ENCODE data around the gene U2AF2.

DNA sequence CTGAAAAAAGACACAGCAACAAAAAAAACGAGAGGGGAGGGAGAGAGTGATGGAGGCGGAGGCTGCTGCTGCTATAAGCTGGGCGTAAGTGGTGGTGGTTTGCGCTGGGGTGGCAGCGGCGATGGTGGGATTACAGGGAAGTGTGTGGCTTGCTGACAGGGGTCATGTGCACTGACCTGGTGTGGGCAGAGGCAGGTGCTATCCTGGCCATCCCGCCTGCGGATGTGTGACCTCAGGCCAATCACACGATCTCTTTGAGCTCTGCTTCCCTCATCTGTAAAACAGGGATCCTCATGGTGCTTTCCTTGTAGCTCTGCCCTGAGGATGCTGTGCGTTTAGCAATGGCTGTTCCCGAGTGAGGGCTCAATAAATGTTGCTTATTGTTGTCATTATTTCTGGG is 17.3 kb upstream of the U2AF2 start:
- TF ChIP-seq, protein P1, sequence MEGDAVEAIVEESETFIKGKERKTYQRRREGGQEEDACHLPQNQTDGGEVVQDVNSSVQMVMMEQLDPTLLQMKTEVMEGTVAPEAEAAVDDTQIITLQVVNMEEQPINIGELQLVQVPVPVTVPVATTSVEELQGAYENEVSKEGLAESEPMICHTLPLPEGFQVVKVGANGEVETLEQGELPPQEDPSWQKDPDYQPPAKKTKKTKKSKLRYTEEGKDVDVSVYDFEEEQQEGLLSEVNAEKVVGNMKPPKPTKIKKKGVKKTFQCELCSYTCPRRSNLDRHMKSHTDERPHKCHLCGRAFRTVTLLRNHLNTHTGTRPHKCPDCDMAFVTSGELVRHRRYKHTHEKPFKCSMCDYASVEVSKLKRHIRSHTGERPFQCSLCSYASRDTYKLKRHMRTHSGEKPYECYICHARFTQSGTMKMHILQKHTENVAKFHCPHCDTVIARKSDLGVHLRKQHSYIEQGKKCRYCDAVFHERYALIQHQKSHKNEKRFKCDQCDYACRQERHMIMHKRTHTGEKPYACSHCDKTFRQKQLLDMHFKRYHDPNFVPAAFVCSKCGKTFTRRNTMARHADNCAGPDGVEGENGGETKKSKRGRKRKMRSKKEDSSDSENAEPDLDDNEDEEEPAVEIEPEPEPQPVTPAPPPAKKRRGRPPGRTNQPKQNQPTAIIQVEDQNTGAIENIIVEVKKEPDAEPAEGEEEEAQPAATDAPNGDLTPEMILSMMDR (IDR thresholded peaks at IDR 0.05), result no peak
- no peak for TF ChIP-seq POLR2A (IDR thresholded peaks at IDR 0.05)

All from lower leg skin (tissue), 3 donors.